Measurements from ENCODE around the gene PIGZ. TPM values are rescaled to one million over a fixed set of nuclear protein-coding genes. Genes with fewer than 3 reads are reported as not detected.
A peak's percentile ranks its signal among the peaks of the same experiment; 100 is the strongest.
"Not testable (repeated sequence)": the region's sequence is repeated elsewhere in the genome, so short reads cannot be mapped to it uniquely, and the experiment has no call there.

The PIGZ gene
- total RNA-seq, 3 donors from 2014 or later = 0.34 to 0.82 (median 0.61) TPM

- Mint-ChIP-seq H3K9me3 (no peaks in the 10 kb centered on the region), H3K4me1 (ENCODE audit: low read depth) (no peaks in the 10 kb centered on the region), H3K36me3 (ENCODE audit: insufficient read depth) (no peaks in the 10 kb centered on the region), H3K4me3 (no peak overlapping the region), H3K27me3 (ENCODE audit: low read depth) (peaks cover 3% of the 10 kb centered on the region)
- ATAC-seq (no peak), DNase-seq (no peak)
These were observed 6.3 kb downstream of the PIGZ start for GRCh38 chr3:196962108-196962929.

- no peak overlapping the region for H3K4me3 Mint-ChIP-seq
- ATAC-seq = no peak
- DNase-seq = no peak
These were observed 13.8 kb downstream of the PIGZ start for GRCh38 chr3:196954832-196955231.

GRCh38 chr3:196951371-196951770, 17.3 kb downstream of the PIGZ start:
- Mint-ChIP-seq H3K4me3 (no peak overlapping the region), H3K27me3 (ENCODE audit: low read depth) (no peaks in the 10 kb centered on the region), H3K9me3 (no peaks in the 10 kb centered on the region), H3K4me1 (ENCODE audit: low read depth) (no peaks in the 10 kb centered on the region), H3K36me3 (ENCODE audit: insufficient read depth) (no peaks in the 10 kb centered on the region)
- DNase-seq = no peak
- no peak for ATAC-seq

More at GRCh38 chr3:196954832-196955231, 13.8 kb downstream of the PIGZ start:
- no peaks in the 10 kb centered on the region for H3K36me3 Mint-ChIP-seq (ENCODE audit: insufficient read depth)
- H3K4me1 Mint-ChIP-seq (ENCODE audit: low read depth) = no peaks in the 10 kb centered on the region
- H3K27me3 Mint-ChIP-seq (ENCODE audit: low read depth) = no peaks in the 10 kb centered on the region
- H3K9me3 Mint-ChIP-seq = no peaks in the 10 kb centered on the region

GRCh38 chr3:196949750-196950149, 18.9 kb downstream of the PIGZ start:
- no peaks in the 10 kb centered on the region for H3K27me3 Mint-ChIP-seq (ENCODE audit: low read depth)
- no peaks in the 10 kb centered on the region for H3K9me3 Mint-ChIP-seq
- DNase-seq = no peak
- H3K4me1 Mint-ChIP-seq (ENCODE audit: low read depth) = peaks cover 3% of the 10 kb centered on the region
- ATAC-seq = no peak
- H3K4me3 Mint-ChIP-seq = no peak overlapping the region
- H3K36me3 Mint-ChIP-seq (ENCODE audit: insufficient read depth) = no peaks in the 10 kb centered on the region

DNA sequence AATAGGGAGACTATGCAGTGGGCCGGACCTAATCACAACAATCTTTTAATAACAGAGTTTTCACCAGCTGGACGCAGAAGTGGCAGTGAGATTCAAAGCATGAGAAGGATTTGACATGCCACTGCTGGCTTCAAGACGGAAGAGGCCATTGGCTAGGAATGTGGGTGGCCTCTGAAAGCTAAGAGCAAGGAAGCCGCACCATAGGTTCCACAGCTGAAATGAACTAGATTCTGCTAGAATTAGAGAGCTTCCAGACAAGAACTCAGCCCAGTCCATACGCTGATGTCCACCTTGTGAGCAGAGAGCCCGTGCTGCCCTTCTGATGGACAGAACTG, 19.4 kb downstream of the PIGZ start:
- H3K4me3 Mint-ChIP-seq = no peak overlapping the region
- no peak for ATAC-seq
- no peaks in the 10 kb centered on the region for H3K9me3 Mint-ChIP-seq
- peaks cover 8% of the 10 kb centered on the region for H3K4me1 Mint-ChIP-seq (ENCODE audit: low read depth)
- H3K36me3 Mint-ChIP-seq (ENCODE audit: insufficient read depth) = no peaks in the 10 kb centered on the region
- no peak for DNase-seq
- no peaks in the 10 kb centered on the region for H3K27me3 Mint-ChIP-seq (ENCODE audit: low read depth)

DNA sequence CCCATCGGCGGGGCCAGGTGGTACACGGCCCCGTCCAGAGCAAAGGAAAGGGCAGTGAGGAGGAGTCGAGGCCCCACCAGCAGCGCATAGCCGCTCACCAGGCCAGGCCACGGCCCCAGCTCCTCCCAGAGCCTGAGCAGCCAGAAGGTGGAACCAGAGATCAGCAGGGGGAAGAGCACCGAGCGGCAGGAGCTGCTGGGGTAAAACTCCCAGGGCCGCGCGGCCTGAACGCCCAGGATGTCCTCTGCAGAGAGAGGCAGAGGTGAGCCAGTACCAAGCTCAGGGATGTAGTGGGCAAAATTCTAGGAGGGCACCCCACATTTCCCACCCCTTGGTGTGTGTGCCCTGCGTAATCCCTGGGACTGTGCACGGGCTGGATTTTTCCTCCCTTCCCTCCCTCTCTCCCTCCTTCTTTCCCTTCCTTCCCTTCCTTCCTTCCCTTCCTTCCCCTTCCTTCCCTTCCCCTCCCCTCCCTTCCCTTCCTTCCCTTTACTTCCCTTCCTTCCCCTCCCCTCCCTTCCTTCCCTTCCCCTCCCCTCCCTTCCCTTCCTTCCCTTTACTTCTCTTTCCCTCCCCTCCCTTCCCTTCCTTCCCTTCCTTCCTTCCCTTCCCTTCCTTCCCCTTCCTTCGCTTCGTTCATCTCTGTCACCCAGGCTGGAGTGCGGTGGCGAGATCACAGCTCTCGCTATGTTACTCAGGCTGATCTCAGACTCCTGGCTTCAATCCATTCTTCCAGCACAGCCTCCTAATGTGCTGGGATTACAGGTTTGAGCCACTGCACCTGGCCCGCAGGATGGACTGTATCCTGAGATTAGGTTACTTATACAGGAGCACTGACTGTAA, 20.0 kb downstream of the PIGZ start:
- DNase-seq (no peak), ATAC-seq (no peak)
- no peaks in the 10 kb centered on the region for H3K9me3 Mint-ChIP-seq
- peaks cover 14% of the 10 kb centered on the region for H3K4me1 Mint-ChIP-seq (ENCODE audit: low read depth)
- H3K36me3 Mint-ChIP-seq (ENCODE audit: insufficient read depth) = peaks cover 1% of the 10 kb centered on the region
- H3K27me3 Mint-ChIP-seq (ENCODE audit: low read depth) = no peaks in the 10 kb centered on the region
- H3K4me3 Mint-ChIP-seq = no peak overlapping the region

- DNase-seq = no peak
- Mint-ChIP-seq H3K27me3 (ENCODE audit: low read depth) (no peaks in the 10 kb centered on the region), H3K9me3 (no peaks in the 10 kb centered on the region), H3K4me3 (no peak overlapping the region), H3K36me3 (ENCODE audit: insufficient read depth) (peaks cover 1% of the 10 kb centered on the region), H3K4me1 (ENCODE audit: low read depth) (peaks cover 20% of the 10 kb centered on the region)
- ATAC-seq = no peak
These were observed 20.7 kb downstream of the PIGZ start for GRCh38 chr3:196947860-196948441.

DNA sequence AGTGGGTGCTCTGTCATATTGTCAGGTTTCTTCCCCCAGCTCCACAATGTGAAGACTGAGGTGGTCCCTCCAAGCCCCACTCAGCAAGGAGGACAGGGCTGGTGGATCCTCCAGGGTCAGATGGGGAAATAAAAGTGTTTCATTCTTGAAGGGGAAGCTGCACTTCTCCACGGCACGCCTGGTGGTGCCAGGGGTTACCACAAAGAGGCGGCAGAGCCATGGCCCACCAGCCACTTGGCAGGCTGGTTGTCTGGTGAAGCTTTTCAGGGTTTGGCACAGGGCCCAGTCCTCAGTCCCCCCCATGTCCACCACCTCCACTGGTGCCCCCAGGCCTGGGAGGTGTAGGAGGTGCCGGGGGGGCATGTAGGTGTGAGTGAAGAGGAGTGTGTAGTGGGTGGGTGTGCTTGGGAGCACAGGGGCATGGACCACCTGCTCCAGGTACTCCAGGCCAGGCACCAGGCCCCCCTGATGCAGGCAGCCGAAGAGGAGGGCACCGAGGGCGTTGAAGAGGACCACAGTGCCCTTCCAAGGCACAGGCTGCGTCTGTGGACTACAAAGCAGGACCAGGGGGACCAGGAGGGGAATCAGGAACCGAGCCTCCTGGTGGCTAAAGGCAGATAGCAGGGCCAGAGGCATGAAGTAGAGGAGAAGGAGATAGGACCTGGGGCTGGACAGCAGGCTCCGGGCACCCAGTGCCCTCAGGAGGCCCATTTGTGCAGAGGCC, 21.3 kb downstream of the PIGZ start:
- Mint-ChIP-seq H3K27me3 (ENCODE audit: low read depth) (no peaks in the 10 kb centered on the region), H3K9me3 (no peaks in the 10 kb centered on the region), H3K4me3 (no peak overlapping the region), H3K4me1 (ENCODE audit: low read depth) (peaks cover 23% of the 10 kb centered on the region), H3K36me3 (ENCODE audit: insufficient read depth) (peaks cover 1% of the 10 kb centered on the region)
- ATAC-seq (no peak), DNase-seq (no peak)

DNA sequence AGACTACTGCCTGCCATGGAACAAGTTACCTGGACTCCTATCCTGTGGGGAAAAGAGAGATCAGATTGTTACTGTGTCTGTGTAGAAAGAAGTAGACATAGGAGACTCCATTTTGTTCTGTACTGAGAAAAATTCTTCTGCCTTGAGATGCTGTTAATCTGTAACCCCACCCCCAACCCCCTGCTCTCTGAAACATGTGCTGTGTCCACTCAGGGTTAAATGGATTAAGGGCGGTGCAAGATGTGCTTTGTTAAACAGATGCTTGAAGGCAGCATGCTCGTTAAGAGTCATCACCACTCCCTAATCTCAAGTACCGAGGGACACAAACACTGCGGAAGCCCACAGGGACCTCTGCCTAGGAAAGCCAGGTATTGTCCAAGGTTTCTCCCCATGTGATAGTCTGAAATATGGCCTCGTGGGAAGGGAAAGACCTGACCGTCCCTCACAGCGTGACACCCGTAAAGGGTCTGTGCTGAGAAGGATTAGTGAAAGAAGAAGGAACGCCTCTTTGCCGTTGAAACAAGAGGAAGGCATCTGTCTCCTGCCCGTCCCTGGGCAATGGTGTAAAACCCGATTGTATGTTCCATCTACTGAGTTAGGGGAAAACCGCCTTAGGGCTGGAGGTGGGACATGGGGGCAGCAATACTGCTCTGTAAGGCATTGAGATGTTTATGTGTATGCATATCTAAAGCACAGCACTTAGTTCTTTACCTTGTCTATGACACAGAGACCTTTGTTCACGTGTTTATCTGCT, 24.4 kb downstream of the PIGZ start:
- H3K27me3 Mint-ChIP-seq (ENCODE audit: low read depth); H3K9me3 Mint-ChIP-seq; DNase-seq; H3K36me3 Mint-ChIP-seq (ENCODE audit: insufficient read depth); ATAC-seq: not testable (repeated sequence)
- peaks cover 46% of the 10 kb centered on the region for H3K4me1 Mint-ChIP-seq (ENCODE audit: low read depth)
- peak overlapping the region; percentile 96 for H3K4me3 Mint-ChIP-seq

- Mint-ChIP-seq H3K9me3 (no peaks in the 10 kb centered on the region), H3K4me1 (ENCODE audit: low read depth) (peaks cover 49% of the 10 kb centered on the region), H3K4me3 (peak overlapping the region; percentile 96), H3K36me3 (ENCODE audit: insufficient read depth) (peaks cover 14% of the 10 kb centered on the region), H3K27me3 (ENCODE audit: low read depth) (no peaks in the 10 kb centered on the region)
- DNase-seq = no peak
- peak; percentile 2 to 5 for ATAC-seq
These were observed 25.7 kb downstream of the PIGZ start for GRCh38 chr3:196942915-196943277.

DNA sequence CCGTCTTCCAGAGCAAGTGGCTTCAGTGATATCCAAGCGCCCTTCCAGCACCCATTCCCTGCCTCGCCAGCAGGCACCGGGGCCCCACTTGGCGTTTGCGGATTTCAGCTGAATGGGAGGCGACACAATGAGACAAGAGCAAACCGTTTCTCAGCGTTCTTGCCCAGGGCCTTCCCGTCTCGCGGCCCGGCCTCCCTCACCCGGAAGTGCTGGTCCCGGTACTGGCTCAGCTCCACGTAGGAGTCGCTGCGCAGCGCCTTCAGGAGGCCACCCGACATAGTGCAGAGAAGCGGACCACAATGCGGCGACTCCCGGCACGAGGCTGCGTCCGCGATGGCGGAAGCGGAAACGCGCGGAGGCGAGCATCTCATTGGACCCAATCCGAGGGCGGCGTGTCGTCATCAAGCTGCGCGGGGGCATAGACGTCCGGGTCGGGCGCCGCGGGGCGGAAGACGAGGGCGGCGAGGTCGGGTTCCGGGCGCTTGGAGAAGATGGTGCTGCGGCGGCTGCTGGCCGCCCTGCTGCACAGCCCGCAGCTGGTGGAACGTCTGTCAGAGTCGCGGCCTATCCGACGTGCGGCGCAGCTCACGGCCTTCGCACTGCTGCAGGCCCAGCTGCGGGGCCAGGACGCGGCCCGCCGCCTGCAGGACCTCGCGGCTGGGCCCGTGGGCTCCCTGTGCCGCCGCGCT, 26.3 kb downstream of the PIGZ start, which contains the start of gene NCBP2:
NCBP2 (minus strand) TSS at position 303 of the 689 bp plus-strand sequence; CDS start at position 278, 25 bp downstream.
- ATAC-seq (peak; percentile 94), DNase-seq (peak; percentile 100)
- Mint-ChIP-seq H3K4me1 (ENCODE audit: low read depth) (peaks cover 49% of the 10 kb centered on the region), H3K9me3 (no peaks in the 10 kb centered on the region), H3K4me3 (peak within 1 kb of the TSS; percentile 96), H3K36me3 (ENCODE audit: insufficient read depth) (peaks cover 18% of the 10 kb centered on the region), H3K27me3 (ENCODE audit: low read depth) (no peaks in the 10 kb centered on the region)

DNA sequence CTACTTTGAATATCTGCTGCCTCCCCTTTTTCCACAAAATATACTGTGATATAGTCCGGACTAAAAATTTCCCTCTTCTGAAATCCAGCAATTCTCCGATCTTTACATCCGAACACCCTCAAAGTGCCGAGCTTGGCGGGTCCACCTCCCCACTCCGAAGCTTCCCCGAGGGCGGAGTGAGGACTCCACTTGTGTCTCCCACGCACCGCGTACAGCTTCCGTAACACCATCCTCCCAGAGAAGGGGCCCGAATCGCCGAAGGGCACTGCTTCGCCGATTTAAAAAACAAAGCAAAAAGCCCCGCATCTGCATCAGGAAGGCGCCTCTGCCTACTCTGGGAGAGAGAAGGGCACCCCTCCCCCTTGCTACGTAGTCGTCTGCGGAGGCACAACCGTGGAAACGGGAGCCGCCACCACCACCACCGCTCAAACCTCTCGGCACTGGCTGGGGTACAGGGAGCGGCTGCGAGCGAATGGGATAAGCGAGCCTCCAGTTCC, 26.9 kb downstream of the PIGZ start:
- no peaks in the 10 kb centered on the region for H3K27me3 Mint-ChIP-seq (ENCODE audit: low read depth)
- peaks cover 49% of the 10 kb centered on the region for H3K4me1 Mint-ChIP-seq (ENCODE audit: low read depth)
- H3K9me3 Mint-ChIP-seq = no peaks in the 10 kb centered on the region
- ATAC-seq (peak; percentile 55 to 56), DNase-seq (peak; percentile 61)
- peak overlapping the region; percentile 96 for H3K4me3 Mint-ChIP-seq
- H3K36me3 Mint-ChIP-seq (ENCODE audit: insufficient read depth) = peaks cover 24% of the 10 kb centered on the region

GRCh38 chr3:196938576-196938975, 30.1 kb downstream of the PIGZ start:
- Mint-ChIP-seq H3K9me3 (no peaks in the 10 kb centered on the region), H3K27me3 (ENCODE audit: low read depth) (no peaks in the 10 kb centered on the region), H3K36me3 (ENCODE audit: insufficient read depth) (peaks cover 39% of the 10 kb centered on the region), H3K4me1 (ENCODE audit: low read depth) (peaks cover 34% of the 10 kb centered on the region), H3K4me3 (no peak overlapping the region)
- DNase-seq = no peak
- ATAC-seq = no peak
